ENCODE results near the gene THSD7B. TPM values are rescaled to one million over a fixed set of nuclear protein-coding genes. Genes with fewer than 3 reads are reported as not detected.
"Not testable (repeated sequence)": the region's sequence is repeated elsewhere in the genome, so short reads cannot be mapped to it uniquely, and the experiment has no call there.

Gene THSD7B
- total RNA-seq, 4 donors from 2014 or later, result 0.27 TPM; not detected in 3

- H3K9me3 ChIP-seq, result no peaks in the 10 kb centered on the region
- WGBS, 2 donors (ENCODE audit: low coverage in 1 of 2), result 79 to 83% methylated on average over 1 of the region's 1 CpG
- H3K27me3 ChIP-seq, result no peaks in the 10 kb centered on the region
- in situ Hi-C loops (cut with MboI; ENCODE audit: low pct_ligation_motif_present in 1 of 4, low pct_unique_long_range_greater_than_20kb in 1 of 4, low sequenced_read_pairs in 3 of 4), result no loop called here
- H3K36me3 ChIP-seq, result no peaks in the 10 kb centered on the region
- no peak overlapping the region for H3K27ac ChIP-seq
- H3K4me3 ChIP-seq, result no peak overlapping the region
- intact Hi-C loops (cut with DNase I; ENCODE audit: low total_unique reads), result no loop called here
- TF ChIP-seq POLR2A (IDR thresholded peaks at IDR 0.05), result no peak
- TF ChIP-seq EP300 (IDR thresholded peaks at IDR 0.05; ENCODE audit: low read depth), result no peak
- no peak for DNase-seq
- no peaks in the 10 kb centered on the region for H3K4me1 ChIP-seq
These were observed 774.0 kb downstream of the THSD7B start for GRCh38 chr2:137539336-137539735.

GRCh38 chr2:137547842-137548241, 782.5 kb downstream of the THSD7B start:
- Histone ChIP-seq H3K27ac (no peak overlapping the region), H3K4me1 (no peaks in the 10 kb centered on the region), H3K9me3 (no peaks in the 10 kb centered on the region), H3K36me3 (no peaks in the 10 kb centered on the region), H3K4me3 (no peak overlapping the region), H3K27me3 (no peaks in the 10 kb centered on the region)
- in situ Hi-C loops (cut with MboI; ENCODE audit: low pct_ligation_motif_present in 1 of 4, low pct_unique_long_range_greater_than_20kb in 1 of 4, low sequenced_read_pairs in 3 of 4), result no loop called here
- 72 to 88% methylated on average over 6 of the region's 6 CpGs for WGBS, 2 donors (ENCODE audit: low coverage in 1 of 2)
- intact Hi-C loops (cut with DNase I; ENCODE audit: low total_unique reads), result no loop called here
- no peak for DNase-seq
- TF ChIP-seq POLR2AphosphoS5 (IDR thresholded peaks at IDR 0.05), result no peak
- no peak for TF ChIP-seq POLR2A (IDR thresholded peaks at IDR 0.05)
- no peak for TF ChIP-seq CTCF (IDR thresholded peaks at IDR 0.05)
- no peak for TF ChIP-seq EP300 (IDR thresholded peaks at IDR 0.05; ENCODE audit: low read depth)

- no peak for TF ChIP-seq EP300 (IDR thresholded peaks at IDR 0.05; ENCODE audit: low read depth)
- TF ChIP-seq CTCF (IDR thresholded peaks at IDR 0.05), result no peak
- no peak for TF ChIP-seq POLR2AphosphoS5 (IDR thresholded peaks at IDR 0.05)
- no peak for TF ChIP-seq POLR2A (IDR thresholded peaks at IDR 0.05)
- Histone ChIP-seq H3K4me3 (no peak overlapping the region), H3K9me3 (no peaks in the 10 kb centered on the region), H3K27ac (no peak overlapping the region), H3K4me1 (no peaks in the 10 kb centered on the region), H3K27me3 (no peaks in the 10 kb centered on the region), H3K36me3 (no peaks in the 10 kb centered on the region)
- in situ Hi-C loops (cut with MboI; ENCODE audit: low pct_ligation_motif_present in 1 of 4, low pct_unique_long_range_greater_than_20kb in 1 of 4, low sequenced_read_pairs in 3 of 4) (no loop called here), intact Hi-C loops (cut with DNase I; ENCODE audit: low total_unique reads) (no loop called here)
- WGBS, 2 donors (ENCODE audit: low coverage in 1 of 2), result 94 to 100% methylated on average over 1 of the region's 1 CpG
- no peak for DNase-seq
These were observed 801.0 kb downstream of the THSD7B start for GRCh38 chr2:137566387-137566786.

DNA sequence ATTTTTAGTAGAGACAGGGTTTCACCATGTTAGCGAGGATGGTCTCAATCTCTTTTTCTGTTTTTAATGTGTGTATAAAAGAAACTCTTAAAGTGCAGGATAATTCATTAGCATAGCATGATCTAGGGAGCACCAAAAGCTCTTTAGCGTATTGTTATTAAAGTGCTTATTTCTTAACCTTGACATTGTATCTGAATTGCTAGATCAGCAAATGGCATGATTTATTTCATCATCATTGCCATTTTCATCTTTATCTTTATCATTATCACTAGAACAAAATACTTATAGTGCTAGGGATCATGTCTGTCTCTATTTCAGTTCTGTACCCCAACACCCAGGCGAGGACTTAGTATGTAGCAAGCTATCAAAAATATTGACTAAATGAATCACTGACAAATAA, 805.1 kb downstream of the THSD7B start:
- Histone ChIP-seq H3K36me3 (no peaks in the 10 kb centered on the region), H3K9me3 (no peaks in the 10 kb centered on the region), H3K27ac (no peak overlapping the region), H3K4me3 (no peak overlapping the region), H3K4me1 (no peaks in the 10 kb centered on the region), H3K27me3 (no peaks in the 10 kb centered on the region)
- no peak for DNase-seq
- 84 to 95% methylated on average over 3 of the region's 3 CpGs for WGBS, 2 donors (ENCODE audit: low coverage in 1 of 2)
- intact Hi-C loops (cut with DNase I; ENCODE audit: low total_unique reads) (no loop called here), in situ Hi-C loops (cut with MboI; ENCODE audit: low pct_ligation_motif_present in 1 of 4, low pct_unique_long_range_greater_than_20kb in 1 of 4, low sequenced_read_pairs in 3 of 4) (no loop called here)
- TF ChIP-seq POLR2A (IDR thresholded peaks at IDR 0.05) (no peak), EP300 (IDR thresholded peaks at IDR 0.05; ENCODE audit: low read depth) (no peak), POLR2AphosphoS5 (IDR thresholded peaks at IDR 0.05) (no peak), CTCF (IDR thresholded peaks at IDR 0.05) (no peak)

DNA sequence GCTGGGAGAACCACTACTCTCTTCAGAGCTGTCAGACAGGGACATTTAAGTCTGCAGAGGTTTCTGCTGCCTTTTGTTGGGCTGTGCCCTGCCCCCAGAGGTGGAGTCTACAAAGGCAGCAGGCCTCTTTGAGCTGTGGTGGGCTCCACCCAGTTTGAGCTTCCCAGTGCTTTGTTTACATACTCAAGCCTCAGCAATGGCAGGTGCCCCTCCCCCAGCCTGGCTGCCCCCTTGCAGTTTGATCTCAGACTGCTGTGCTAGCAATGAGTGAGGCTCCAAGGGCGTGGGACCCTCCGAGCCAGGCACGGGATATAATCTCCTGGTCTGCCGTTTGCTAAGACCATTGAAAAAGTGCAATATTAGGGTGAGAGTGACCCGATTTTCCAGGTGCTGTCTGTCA, 822.5 kb downstream of the THSD7B start:
- H3K36me3 ChIP-seq; H3K4me3 ChIP-seq; H3K4me1 ChIP-seq; H3K9me3 ChIP-seq; DNase-seq; in situ Hi-C loops (cut with MboI; ENCODE audit: low pct_ligation_motif_present in 1 of 4, low pct_unique_long_range_greater_than_20kb in 1 of 4, low sequenced_read_pairs in 3 of 4); H3K27ac ChIP-seq; intact Hi-C loops (cut with DNase I; ENCODE audit: low total_unique reads); H3K27me3 ChIP-seq: not testable (repeated sequence)
- WGBS, 2 donors (ENCODE audit: low coverage in 1 of 2), result 83 to 100% methylated on average over 1 to 5 of the region's 5 CpGs

DNA sequence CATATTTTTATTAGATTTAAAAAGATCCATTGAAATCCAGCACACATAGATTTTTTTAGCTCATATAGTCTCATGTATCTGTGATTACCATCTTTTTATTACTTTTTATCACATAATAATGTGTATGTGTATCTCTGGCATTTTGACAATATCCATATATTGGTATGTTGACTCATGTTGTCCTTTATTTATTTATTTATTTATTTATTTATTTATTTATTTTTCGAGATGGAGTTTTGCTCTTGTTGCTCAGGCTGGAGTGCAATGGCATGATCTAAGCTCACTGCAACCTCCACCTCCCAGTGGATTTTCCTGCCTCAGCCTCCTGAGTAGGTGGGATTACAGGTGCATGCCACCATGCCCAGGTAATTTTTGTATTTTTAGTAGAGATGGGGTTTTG, 823.2 kb downstream of the THSD7B start:
- H3K27me3 ChIP-seq; H3K9me3 ChIP-seq; intact Hi-C loops (cut with DNase I; ENCODE audit: low total_unique reads); H3K4me3 ChIP-seq; in situ Hi-C loops (cut with MboI; ENCODE audit: low pct_ligation_motif_present in 1 of 4, low pct_unique_long_range_greater_than_20kb in 1 of 4, low sequenced_read_pairs in 3 of 4); H3K4me1 ChIP-seq; H3K27ac ChIP-seq; H3K36me3 ChIP-seq; DNase-seq: not testable (repeated sequence)
- WGBS, 2 donors (ENCODE audit: low coverage in 1 of 2), result 70 to 83% methylated on average over 1 of the region's 1 CpG
